Large intestine (tissue), 3 donors: Measurements from ENCODE around the gene PCTP. TPM values are rescaled to one million over a fixed set of nuclear protein-coding genes. Genes with fewer than 3 reads are reported as not detected.

Source experiments
- DNase-seq, 2 donors: peaks; one replicate each; pipeline versions ENCODE4 v3.0.0 to v3.0.0-alpha.2; 2013
- H3K27ac ChIP-seq: one replicate; pipeline ENCODE4 v1.5.1; 2013; ENCODE audit warnings: low read length
- H3K27me3 ChIP-seq: 2 replicates; pipeline ENCODE4 v1.6.1; 2013; ENCODE audit warnings: low read length; ENCODE audit not compliant: control insufficient read depth, insufficient read depth
- H3K36me3 ChIP-seq: 2 replicates; pipeline ENCODE4 v1.6.1; 2013; ENCODE audit warnings: low read length; ENCODE audit not compliant: control insufficient read depth, insufficient read depth
- H3K4me1 ChIP-seq: one replicate; pipeline ENCODE4 v1.6.1; 2013; ENCODE audit warnings: low read length; ENCODE audit not compliant: control insufficient read depth, insufficient read depth
- H3K4me3 ChIP-seq: one replicate; pipeline ENCODE4 v1.5.1; 2013; ENCODE audit warnings: low read length
- H3K9me3 ChIP-seq: one replicate; pipeline ENCODE4 v1.6.1; 2013; ENCODE audit warnings: mild to moderate bottlenecking, low read depth, low read length, moderate library complexity; ENCODE audit not compliant: control insufficient read depth
- WGBS: methylation state at CpG from one replicate; pipeline ENCODE4 v1.1.5; 2013; ENCODE audit warnings: low lambda C conversion rate; ENCODE audit not compliant: insufficient coverage; 5-methylcytosine and 5-hydroxymethylcytosine counted together
- polyA plus RNA-seq: library from polyadenylated mRNA; unstranded; fragments of 120-200 nt; gene quantifications from one replicate; pipeline ENCODE4 v1.2.1, GENCODE V29; 2013

The PCTP gene
- polyA plus RNA-seq, 1 donor, result 20.6 TPM

- Histone ChIP-seq H3K27me3 (no peaks in the 10 kb centered on the region), H3K36me3 (peaks cover 12% of the 10 kb centered on the region), H3K9me3 (no peaks in the 10 kb centered on the region), H3K4me3 (peak overlapping the region; percentile 84), H3K27ac (peak overlapping the region; percentile 78), H3K4me1 (peaks cover 5% of the 10 kb centered on the region)
- DNase-seq, result peak in 1 of 2 donors; percentile 25
- no CpG with 5 or more reads among the region's 4 CpGs for WGBS
Measured at GRCh38 chr17:55751720-55752250, 934 bp downstream of the PCTP start.

- H3K9me3 ChIP-seq, result no peaks in the 10 kb centered on the region
- no peak overlapping the region for H3K4me3 ChIP-seq
- no peaks in the 10 kb centered on the region for H3K27me3 ChIP-seq
- H3K36me3 ChIP-seq, result peaks cover 12% of the 10 kb centered on the region
- H3K4me1 ChIP-seq, result peaks cover 2% of the 10 kb centered on the region
- DNase-seq, result no peak
- no peak overlapping the region for H3K27ac ChIP-seq
- no CpG with 5 or more reads among the region's 2 CpGs for WGBS
Measured at GRCh38 chr17:55756689-55757088, 5.8 kb downstream of the PCTP start.

- H3K4me1 ChIP-seq, result no peaks in the 10 kb centered on the region
Measured at GRCh38 chr17:55757659-55758058, 6.8 kb downstream of the PCTP start.

GRCh38 chr17:55758171-55758570, 7.3 kb downstream of the PCTP start:
- H3K27me3 ChIP-seq, result no peaks in the 10 kb centered on the region
- no peaks in the 10 kb centered on the region for H3K4me1 ChIP-seq
- no peak overlapping the region for H3K4me3 ChIP-seq
- H3K9me3 ChIP-seq, result no peaks in the 10 kb centered on the region
- peaks cover 12% of the 10 kb centered on the region for H3K36me3 ChIP-seq
- no peak for DNase-seq
- H3K27ac ChIP-seq, result no peak overlapping the region

More at GRCh38 chr17:55757659-55758058, 6.8 kb downstream of the PCTP start:
- H3K27me3 ChIP-seq, result no peaks in the 10 kb centered on the region
- no peaks in the 10 kb centered on the region for H3K9me3 ChIP-seq
- H3K36me3 ChIP-seq, result peaks cover 12% of the 10 kb centered on the region
- no CpG with 5 or more reads among the region's 1 CpG for WGBS
- H3K27ac ChIP-seq, result no peak overlapping the region
- H3K4me3 ChIP-seq, result no peak overlapping the region
- DNase-seq, result no peak

GRCh38 chr17:55760643-55761355, 9.9 kb downstream of the PCTP start:
- Histone ChIP-seq H3K4me1 (no peaks in the 10 kb centered on the region), H3K36me3 (no peaks in the 10 kb centered on the region), H3K27me3 (no peaks in the 10 kb centered on the region), H3K4me3 (no peak overlapping the region), H3K9me3 (no peaks in the 10 kb centered on the region), H3K27ac (no peak overlapping the region)
- WGBS, result 0% methylated on average over 1 of the region's 3 CpGs
- DNase-seq, result no peak

- no peak for DNase-seq
- H3K27ac ChIP-seq, result no peak overlapping the region
- no CpG with 5 or more reads among the region's 6 CpGs for WGBS
Measured at GRCh38 chr17:55762086-55762858, 11.4 kb downstream of the PCTP start.

GRCh38 chr17:55763856-55764255, 13.0 kb downstream of the PCTP start:
- DNase-seq, result no peak
- no peak overlapping the region for H3K4me3 ChIP-seq
- H3K36me3 ChIP-seq, result peaks cover 7% of the 10 kb centered on the region
- 81% methylated on average over 4 of the region's 6 CpGs for WGBS
- no peaks in the 10 kb centered on the region for H3K27me3 ChIP-seq
- H3K27ac ChIP-seq, result no peak overlapping the region
- H3K9me3 ChIP-seq, result no peaks in the 10 kb centered on the region
- H3K4me1 ChIP-seq, result no peaks in the 10 kb centered on the region

More at GRCh38 chr17:55762086-55762858, 11.4 kb downstream of the PCTP start:
- no peaks in the 10 kb centered on the region for H3K9me3 ChIP-seq
- H3K4me1 ChIP-seq, result no peaks in the 10 kb centered on the region
- no peaks in the 10 kb centered on the region for H3K36me3 ChIP-seq
- H3K27me3 ChIP-seq, result no peaks in the 10 kb centered on the region
- no peak overlapping the region for H3K4me3 ChIP-seq

GRCh38 chr17:55764610-55765009, 13.8 kb downstream of the PCTP start:
- no peak overlapping the region for H3K4me3 ChIP-seq
- no peak for DNase-seq
- H3K27ac ChIP-seq, result no peak overlapping the region
- WGBS, result 93% methylated on average over 2 of the region's 4 CpGs
- H3K4me1 ChIP-seq, result no peaks in the 10 kb centered on the region
- H3K27me3 ChIP-seq, result no peaks in the 10 kb centered on the region
- H3K36me3 ChIP-seq, result peaks cover 12% of the 10 kb centered on the region
- H3K9me3 ChIP-seq, result no peaks in the 10 kb centered on the region

GRCh38 chr17:55765472-55765871, 14.6 kb downstream of the PCTP start:
- DNase-seq, result no peak
- Histone ChIP-seq H3K27me3 (no peaks in the 10 kb centered on the region), H3K4me3 (no peak overlapping the region), H3K9me3 (no peaks in the 10 kb centered on the region), H3K4me1 (no peaks in the 10 kb centered on the region), H3K27ac (no peak overlapping the region), H3K36me3 (peaks cover 12% of the 10 kb centered on the region)
- WGBS, result 100% methylated on average over 1 of the region's 3 CpGs

- Histone ChIP-seq H3K4me1 (no peaks in the 10 kb centered on the region), H3K4me3 (no peak overlapping the region), H3K27me3 (no peaks in the 10 kb centered on the region), H3K36me3 (peaks cover 39% of the 10 kb centered on the region), H3K27ac (no peak overlapping the region), H3K9me3 (no peaks in the 10 kb centered on the region)
- DNase-seq, result no peak
Measured at GRCh38 chr17:55768936-55769624, 18.2 kb downstream of the PCTP start.
